ENCODE results near the gene EARS2. TPM values are rescaled to one million over a fixed set of nuclear protein-coding genes. Genes with fewer than 3 reads are reported as not detected.
"Not testable (repeated sequence)": the region's sequence is repeated elsewhere in the genome, so short reads cannot be mapped to it uniquely, and the experiment has no call there.

EARS2 gene
- total RNA-seq, 1 donor from 2014 or later: 33.0 TPM

- no peak for DNase-seq (ENCODE audit: low spot score in 2 of 2)
- no peak for FAIRE-seq
Observed at GRCh38 chr16:23570992-23571632, 14.0 kb upstream of the EARS2 start.

- FAIRE-seq (no peak), DNase-seq (ENCODE audit: low spot score in 2 of 2) (no peak)
Observed at GRCh38 chr16:23567602-23568001, 10.5 kb upstream of the EARS2 start.

- FAIRE-seq (no peak), DNase-seq (ENCODE audit: low spot score in 2 of 2) (no peak)
Observed at GRCh38 chr16:23566724-23567123, 9.6 kb upstream of the EARS2 start.

GRCh38 chr16:23564575-23565363 lies 7.6 kb upstream of the EARS2 start:
- DNase-seq (ENCODE audit: low spot score in 2 of 2) (no peak), FAIRE-seq (no peak)

- DNase-seq (ENCODE audit: low spot score in 2 of 2) (no peak), FAIRE-seq (no peak)
Observed at GRCh38 chr16:23563186-23563585, 6.0 kb upstream of the EARS2 start.

GRCh38 chr16:23562505-23562904 lies 5.4 kb upstream of the EARS2 start:
- DNase-seq (ENCODE audit: low spot score in 2 of 2) (no peak), FAIRE-seq (no peak)

- no peak for DNase-seq (ENCODE audit: low spot score in 2 of 2)
- no peak for FAIRE-seq
Observed at GRCh38 chr16:23561586-23561985, 4.4 kb upstream of the EARS2 start.

- no peak for FAIRE-seq
- DNase-seq (ENCODE audit: low spot score in 2 of 2): no peak
Observed at GRCh38 chr16:23557779-23558702, 891 bp upstream of the EARS2 start.

- FAIRE-seq: no peak
Observed at GRCh38 chr16:23554536-23554935, 2.6 kb downstream of the EARS2 start.

GRCh38 chr16:23552161-23552560 lies 5.0 kb downstream of the EARS2 start:
- DNase-seq (ENCODE audit: low spot score in 2 of 2) (no peak), FAIRE-seq (no peak)

More at GRCh38 chr16:23554536-23554935, 2.6 kb downstream of the EARS2 start:
- DNase-seq (ENCODE audit: low spot score in 2 of 2): no peak

- DNase-seq (ENCODE audit: low spot score in 2 of 2) (no peak), FAIRE-seq (no peak)
Observed at GRCh38 chr16:23549938-23550337, 7.2 kb downstream of the EARS2 start.

GRCh38 chr16:23544436-23544835 lies 12.7 kb downstream of the EARS2 start:
- DNase-seq (ENCODE audit: low spot score in 2 of 2): no peak
- no peak for FAIRE-seq

- FAIRE-seq: not testable (repeated sequence)
Observed at GRCh38 chr16:23540817-23541178, 16.4 kb downstream of the EARS2 start.

GRCh38 chr16:23539984-23540816 lies 16.9 kb downstream of the EARS2 start:
- no peak for FAIRE-seq

More at GRCh38 chr16:23540817-23541178, 16.4 kb downstream of the EARS2 start:
- not testable (repeated sequence) for DNase-seq (ENCODE audit: low spot score in 2 of 2)

GRCh38 chr16:23538919-23539278 lies 18.3 kb downstream of the EARS2 start:
- DNase-seq (ENCODE audit: low spot score in 2 of 2): no peak

More at GRCh38 chr16:23539984-23540816, 16.9 kb downstream of the EARS2 start:
- DNase-seq (ENCODE audit: low spot score in 2 of 2): no peak

GRCh38 chr16:23537390-23537789 lies 19.8 kb downstream of the EARS2 start:
- FAIRE-seq (no peak), DNase-seq (ENCODE audit: low spot score in 2 of 2) (no peak)

More at GRCh38 chr16:23538919-23539278, 18.3 kb downstream of the EARS2 start:
- FAIRE-seq: no peak

GRCh38 chr16:23535901-23536300 lies 21.2 kb downstream of the EARS2 start:
- FAIRE-seq (no peak), DNase-seq (ENCODE audit: low spot score in 2 of 2) (no peak)

GRCh38 chr16:23534868-23535860 lies 22.0 kb downstream of the EARS2 start:
- DNase-seq (ENCODE audit: low spot score in 2 of 2) (no peak), FAIRE-seq (no peak)

GRCh38 chr16:23532448-23532847 lies 24.7 kb downstream of the EARS2 start:
- no peak for DNase-seq (ENCODE audit: low spot score in 2 of 2)
- FAIRE-seq: no peak

Measured in frontal cortex (tissue), 4 donors.